ENCODE results near the gene PPIL6. TPM values are rescaled to one million over a fixed set of nuclear protein-coding genes. Genes with fewer than 3 reads are reported as not detected.

Gene PPIL6
- total RNA-seq, 1 donor from 2014 or later, result 2.7 TPM

DNA sequence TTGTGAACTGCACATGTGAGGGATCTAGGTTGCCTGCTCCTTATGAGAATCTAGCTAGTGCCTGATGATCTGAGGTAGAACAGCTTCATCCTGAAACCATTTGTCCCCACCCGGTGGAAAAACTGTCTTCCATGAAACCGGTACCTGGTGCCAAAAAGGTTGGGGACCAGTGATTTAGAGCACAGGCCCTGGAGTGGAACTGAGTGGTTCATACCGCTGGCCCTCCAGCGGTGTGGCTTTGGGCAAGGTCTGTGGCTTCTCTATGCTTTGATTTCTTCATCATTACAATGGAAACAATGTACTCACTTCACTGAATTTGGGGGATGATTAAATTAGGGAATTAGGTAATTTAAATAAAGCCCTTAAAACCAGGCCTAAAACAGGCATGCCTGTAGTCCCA, 94.4 kb downstream of the PPIL6 start:
- Mint-ChIP-seq H3K4me1 (ENCODE audit: low read depth) (peaks cover 5% of the 10 kb centered on the region), H3K4me3 (ENCODE audit: unreplicated experiment) (no peak overlapping the region), H3K9me3 (ENCODE audit: low read depth) (no peaks in the 10 kb centered on the region), H3K27ac (ENCODE audit: unreplicated experiment) (no peak overlapping the region), H3K36me3 (ENCODE audit: low read depth) (peaks cover 3% of the 10 kb centered on the region), H3K27me3 (ENCODE audit: low read depth) (no peaks in the 10 kb centered on the region)
- DNase-seq (ENCODE audit: low spot score), result no peak
- TF ChIP-seq, protein P1, sequence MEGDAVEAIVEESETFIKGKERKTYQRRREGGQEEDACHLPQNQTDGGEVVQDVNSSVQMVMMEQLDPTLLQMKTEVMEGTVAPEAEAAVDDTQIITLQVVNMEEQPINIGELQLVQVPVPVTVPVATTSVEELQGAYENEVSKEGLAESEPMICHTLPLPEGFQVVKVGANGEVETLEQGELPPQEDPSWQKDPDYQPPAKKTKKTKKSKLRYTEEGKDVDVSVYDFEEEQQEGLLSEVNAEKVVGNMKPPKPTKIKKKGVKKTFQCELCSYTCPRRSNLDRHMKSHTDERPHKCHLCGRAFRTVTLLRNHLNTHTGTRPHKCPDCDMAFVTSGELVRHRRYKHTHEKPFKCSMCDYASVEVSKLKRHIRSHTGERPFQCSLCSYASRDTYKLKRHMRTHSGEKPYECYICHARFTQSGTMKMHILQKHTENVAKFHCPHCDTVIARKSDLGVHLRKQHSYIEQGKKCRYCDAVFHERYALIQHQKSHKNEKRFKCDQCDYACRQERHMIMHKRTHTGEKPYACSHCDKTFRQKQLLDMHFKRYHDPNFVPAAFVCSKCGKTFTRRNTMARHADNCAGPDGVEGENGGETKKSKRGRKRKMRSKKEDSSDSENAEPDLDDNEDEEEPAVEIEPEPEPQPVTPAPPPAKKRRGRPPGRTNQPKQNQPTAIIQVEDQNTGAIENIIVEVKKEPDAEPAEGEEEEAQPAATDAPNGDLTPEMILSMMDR (IDR thresholded peaks at IDR 0.05), result no peak

DNA sequence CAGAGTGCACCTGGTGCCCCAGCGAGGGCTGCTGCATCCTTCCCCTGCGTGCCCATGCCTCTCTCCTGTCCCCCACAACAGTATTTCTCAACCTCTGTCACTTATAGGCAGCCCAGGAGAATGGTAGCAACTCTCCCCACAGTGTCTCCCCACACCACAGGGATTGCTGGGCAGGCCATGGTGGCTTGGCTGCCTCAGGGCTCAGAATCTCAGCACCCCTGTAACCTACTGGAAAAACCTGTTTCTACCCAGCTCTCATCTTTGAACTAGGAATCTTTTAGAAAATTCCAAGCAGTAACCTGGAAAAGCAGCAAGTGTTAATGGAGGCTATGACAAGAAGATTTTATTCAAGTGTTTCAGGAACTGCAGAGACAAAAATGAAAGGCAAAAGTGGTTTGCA, 96.2 kb downstream of the PPIL6 start:
- no peak overlapping the region for H3K27ac Mint-ChIP-seq (ENCODE audit: unreplicated experiment)
- no peak for DNase-seq (ENCODE audit: low spot score)
- peaks cover 1% of the 10 kb centered on the region for H3K36me3 Mint-ChIP-seq (ENCODE audit: low read depth)
- H3K4me3 Mint-ChIP-seq (ENCODE audit: unreplicated experiment), result no peak overlapping the region
- no peaks in the 10 kb centered on the region for H3K9me3 Mint-ChIP-seq (ENCODE audit: low read depth)
- H3K4me1 Mint-ChIP-seq (ENCODE audit: low read depth), result no peaks in the 10 kb centered on the region
- TF ChIP-seq, protein P1 (IDR thresholded peaks at IDR 0.05), result no peak
- no peaks in the 10 kb centered on the region for H3K27me3 Mint-ChIP-seq (ENCODE audit: low read depth)

DNA sequence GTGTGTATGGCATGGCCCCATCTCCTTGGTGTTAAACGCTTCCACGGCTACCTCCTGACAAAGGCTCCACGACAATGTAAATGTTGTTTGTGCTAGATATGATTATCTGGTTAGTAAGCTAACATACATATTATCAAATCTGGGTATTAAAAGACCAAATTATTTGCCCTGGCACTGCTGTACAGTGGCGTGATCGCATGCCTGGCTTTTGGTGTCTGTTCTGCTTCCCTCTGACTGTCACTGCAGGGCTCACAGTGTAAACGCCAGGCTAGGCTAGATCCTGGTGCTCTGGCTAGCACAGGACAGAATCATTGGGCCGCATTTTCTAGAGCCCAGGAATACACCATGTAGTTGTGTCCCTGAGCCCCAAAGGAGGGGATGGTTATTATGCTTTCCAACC, 96.9 kb downstream of the PPIL6 start:
- DNase-seq (ENCODE audit: low spot score), result no peak
- no peaks in the 10 kb centered on the region for H3K9me3 Mint-ChIP-seq (ENCODE audit: low read depth)
- peaks cover 1% of the 10 kb centered on the region for H3K36me3 Mint-ChIP-seq (ENCODE audit: low read depth)
- TF ChIP-seq, protein P1 (IDR thresholded peaks at IDR 0.05), result no peak
- no peaks in the 10 kb centered on the region for H3K4me1 Mint-ChIP-seq (ENCODE audit: low read depth)
- no peaks in the 10 kb centered on the region for H3K27me3 Mint-ChIP-seq (ENCODE audit: low read depth)
- no peak overlapping the region for H3K27ac Mint-ChIP-seq (ENCODE audit: unreplicated experiment)
- H3K4me3 Mint-ChIP-seq (ENCODE audit: unreplicated experiment), result no peak overlapping the region

DNA sequence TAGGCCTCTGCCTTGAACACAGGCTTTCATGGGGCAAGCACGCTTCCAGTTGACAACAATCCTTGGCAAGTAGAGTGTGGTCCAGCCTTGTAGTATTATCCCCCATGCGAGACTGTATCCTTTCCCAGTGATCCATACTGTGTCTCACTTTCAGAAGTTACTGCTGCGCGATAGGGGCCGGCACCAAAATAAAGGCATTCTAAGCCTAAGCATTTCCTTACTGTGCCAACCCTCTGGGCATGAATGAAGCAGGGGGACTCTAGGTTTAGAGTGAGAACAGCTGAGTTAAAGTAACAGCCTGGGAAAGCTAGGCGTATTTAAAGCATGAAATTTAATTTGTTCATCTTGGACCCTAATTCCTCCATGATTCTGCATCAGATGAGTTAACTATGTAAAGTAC, 97.5 kb downstream of the PPIL6 start:
- no peaks in the 10 kb centered on the region for H3K9me3 Mint-ChIP-seq (ENCODE audit: low read depth)
- no peak for DNase-seq (ENCODE audit: low spot score)
- no peaks in the 10 kb centered on the region for H3K27me3 Mint-ChIP-seq (ENCODE audit: low read depth)
- no peak overlapping the region for H3K4me3 Mint-ChIP-seq (ENCODE audit: unreplicated experiment)
- H3K36me3 Mint-ChIP-seq (ENCODE audit: low read depth), result peaks cover 1% of the 10 kb centered on the region
- no peaks in the 10 kb centered on the region for H3K4me1 Mint-ChIP-seq (ENCODE audit: low read depth)
- H3K27ac Mint-ChIP-seq (ENCODE audit: unreplicated experiment), result no peak overlapping the region
- TF ChIP-seq, protein P1 (IDR thresholded peaks at IDR 0.05), result no peak

DNA sequence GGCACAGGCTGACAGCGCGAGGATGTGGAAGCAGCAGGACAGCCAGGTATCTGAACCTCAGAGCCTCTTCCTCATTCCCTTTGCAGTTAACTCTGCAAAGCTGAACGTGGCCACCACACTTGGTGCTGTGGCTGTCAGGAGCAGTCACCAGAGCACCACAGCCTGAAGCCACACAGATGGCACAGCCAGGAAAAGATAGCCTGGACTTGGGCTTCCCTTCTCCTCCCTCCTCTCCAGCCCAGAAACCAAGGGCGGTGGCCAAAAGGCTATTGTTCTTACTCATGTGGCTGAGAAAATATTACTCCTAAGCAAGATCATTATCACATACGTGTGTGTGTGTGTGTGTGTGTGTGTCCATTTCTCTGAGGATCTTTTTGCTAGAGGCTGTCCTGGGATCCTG, 97.9 kb downstream of the PPIL6 start:
- TF ChIP-seq, protein P1 (IDR thresholded peaks at IDR 0.05), result no peak
- no peaks in the 10 kb centered on the region for H3K9me3 Mint-ChIP-seq (ENCODE audit: low read depth)
- H3K4me3 Mint-ChIP-seq (ENCODE audit: unreplicated experiment), result no peak overlapping the region
- no peak for DNase-seq (ENCODE audit: low spot score)
- H3K36me3 Mint-ChIP-seq (ENCODE audit: low read depth), result peaks cover 1% of the 10 kb centered on the region
- H3K27ac Mint-ChIP-seq (ENCODE audit: unreplicated experiment), result no peak overlapping the region
- no peaks in the 10 kb centered on the region for H3K27me3 Mint-ChIP-seq (ENCODE audit: low read depth)
- no peaks in the 10 kb centered on the region for H3K4me1 Mint-ChIP-seq (ENCODE audit: low read depth)

All from chondrocyte (in vitro differentiated cells).